HEK293 (cell line): ENCODE data around the gene AGPAT1.
A peak's percentile ranks its signal among the peaks of the same experiment; 100 is the strongest.

Experiments
- CTCF ChIA-PET: fragments of 350-600 bp; formaldehyde crosslinking; extraction: SDS; loops from one replicate; lab custom pipeline; 2021; ENCODE audit warnings: antibody characterized with exemption; lab: Yijun Ruan, JAX
- POLR2A ChIA-PET: fragments of 300-600 bp; formaldehyde crosslinking; extraction: SDS; loops from one replicate; lab custom pipeline; 2020; ENCODE audit warnings: antibody characterized with exemption, inconsistent platforms; lab: Yijun Ruan, JAX
- H3K27ac ChIP-seq: fragments of 200-500 bp; sonication (Bioruptor generic); 2 replicates; pipeline ENCODE4 v1.5.1; 2014; ENCODE audit warnings: low read depth, low read length, control low read depth, inconsistent platforms; ENCODE audit errors: extremely low read depth
- H3K36me3 ChIP-seq, 2 experiments: fragments of 200-500 bp in 1 of 2; sonication (Bioruptor generic) in 1 of 2; 1 replicate in 1 of 2; 2 replicates in 1 of 2; pipeline ENCODE4 v1.5.1; 2014 to 2017; ENCODE audit warnings: inconsistent platforms in 2 of 2, low read length in 2 of 2; ENCODE audit not compliant: control insufficient read depth in 2 of 2, insufficient read depth in 1 of 2
- H3K4me1 ChIP-seq: fragments of 200-500 bp; sonication (Bioruptor generic); 2 replicates; pipeline ENCODE4 v1.5.1; 2014; ENCODE audit warnings: mild to moderate bottlenecking, low read length, inconsistent platforms; ENCODE audit not compliant: control insufficient read depth, insufficient read depth
- H3K4me3 ChIP-seq: 2 replicates; pipeline ENCODE4 v1.5.1; 2011; ENCODE audit warnings: low read depth, mild to moderate bottlenecking, control low read depth, low read length, moderate library complexity
- H3K9me3 ChIP-seq: fragments of 200-500 bp; sonication (Bioruptor generic); 2 replicates; pipeline ENCODE4 v1.5.1; 2014; ENCODE audit warnings: low read depth, low read length, inconsistent platforms; ENCODE audit not compliant: control insufficient read depth, insufficient read depth
- BCL11B ChIP-seq: fragments of 450-650 bp; formaldehyde crosslinking; IDR thresholded peaks from 2 replicates; pipeline ENCODE4 v1.5.1; 2016; ENCODE audit warnings: low read depth, missing biosample characterization, missing genetic modification characterization
- HOXA7 ChIP-seq: sonication (generic); formaldehyde crosslinking; IDR thresholded peaks from 2 replicates; pipeline ENCODE4 v1.8.1; 2022; ENCODE audit warnings: missing genetic modification reagents, borderline replicate concordance
- HOXD13 ChIP-seq: sonication (generic); formaldehyde crosslinking; IDR thresholded peaks from 2 replicates; pipeline ENCODE4 v1.8.0; 2022; ENCODE audit warnings: missing genetic modification reagents, borderline replicate concordance
- PRDM6 ChIP-seq: fragments of 450-650 bp; formaldehyde crosslinking; IDR thresholded peaks from 2 replicates; pipeline ENCODE4 v1.5.1; 2017; ENCODE audit warnings: missing biosample characterization, missing genetic modification characterization
- SCRT1 ChIP-seq: fragments of 450-650 bp; formaldehyde crosslinking; IDR thresholded peaks from 2 replicates; pipeline ENCODE4 v1.5.1; 2016; ENCODE audit warnings: missing biosample characterization, missing genetic modification characterization, borderline replicate concordance
- SP7 ChIP-seq: fragments of 450-650 bp; formaldehyde crosslinking; IDR thresholded peaks from 2 replicates; pipeline ENCODE4 v1.5.1; 2016; ENCODE audit warnings: missing biosample characterization, missing genetic modification characterization
- ZBTB10 ChIP-seq: fragments of 450-650 bp; formaldehyde crosslinking; IDR thresholded peaks from 2 replicates; pipeline ENCODE4 v1.5.1; 2016; ENCODE audit warnings: missing biosample characterization, missing genetic modification characterization
- ZBTB17 ChIP-seq: fragments of 450-650 bp; formaldehyde crosslinking; IDR thresholded peaks from 2 replicates; pipeline ENCODE4 v1.5.1; 2016; ENCODE audit warnings: missing biosample characterization, missing genetic modification characterization
- ZIC2 ChIP-seq: fragments of 450-650 bp; formaldehyde crosslinking; IDR thresholded peaks from 2 replicates; pipeline ENCODE4 v1.5.1; 2016; ENCODE audit warnings: missing biosample characterization, missing genetic modification characterization
- ZNF146 ChIP-seq: fragments of 450-650 bp; formaldehyde crosslinking; IDR thresholded peaks from 2 replicates; pipeline ENCODE4 v1.5.1; 2016; ENCODE audit warnings: missing biosample characterization, missing genetic modification characterization
- ZNF19 ChIP-seq: fragments of 450-650 bp; formaldehyde crosslinking; IDR thresholded peaks from 2 replicates; pipeline ENCODE4; 2016; ENCODE audit warnings: missing biosample characterization, missing genetic modification characterization, low read depth
- ZNF280C ChIP-seq: fragments of 450-650 bp; formaldehyde crosslinking; IDR thresholded peaks from 2 replicates; pipeline ENCODE4 v1.5.1; 2016; ENCODE audit warnings: missing biosample characterization, missing genetic modification characterization
- ZNF449 ChIP-seq: fragments of 450-650 bp; formaldehyde crosslinking; IDR thresholded peaks from 2 replicates; pipeline ENCODE4 v1.5.1; 2017; ENCODE audit warnings: missing biosample characterization, mild to moderate bottlenecking, missing genetic modification characterization, moderate library complexity
- ZNF529 ChIP-seq: fragments of 450-650 bp; formaldehyde crosslinking; IDR thresholded peaks from 2 replicates; pipeline ENCODE4 v1.5.1; 2017; ENCODE audit warnings: missing genetic modification characterization, missing biosample characterization; ENCODE audit not compliant: insufficient replicate concordance
- ZNF580 ChIP-seq: fragments of 450-650 bp; formaldehyde crosslinking; IDR thresholded peaks from 2 replicates; pipeline ENCODE4 v1.5.1; 2016; ENCODE audit warnings: missing biosample characterization, missing genetic modification characterization
- ZNF701 ChIP-seq: fragments of 450-650 bp; formaldehyde crosslinking; IDR thresholded peaks from 2 replicates; pipeline ENCODE4 v1.5.1; 2016; ENCODE audit warnings: missing biosample characterization, missing genetic modification characterization
- ZNF747 ChIP-seq: fragments of 450-650 bp; formaldehyde crosslinking; IDR thresholded peaks from 2 replicates; pipeline ENCODE4 v1.5.1; 2016; ENCODE audit warnings: missing biosample characterization, missing genetic modification characterization
- ZNF777 ChIP-seq: fragments of 450-650 bp; formaldehyde crosslinking; IDR thresholded peaks from 2 replicates; pipeline ENCODE4 v1.5.1; 2017; ENCODE audit warnings: missing biosample characterization, missing genetic modification characterization, borderline replicate concordance
- ZNF791 ChIP-seq: fragments of 450-650 bp; formaldehyde crosslinking; IDR thresholded peaks from 2 replicates; pipeline ENCODE4 v1.5.1; 2016; ENCODE audit warnings: missing biosample characterization, missing genetic modification characterization

The AGPAT1 gene

GRCh38 chr6:32210191-32210601 lies 34.3 kb upstream of the AGPAT1 start (continued):
- TF ChIP-seq PRDM6 (tag by site-specific recombination) (no peak), ZNF777 (tag by site-specific recombination) (no peak), HOXD13 (CRISPR knock-in tag) (no peak)

GRCh38 chr6:32208996-32209395 lies 33.1 kb upstream of the AGPAT1 start:
- H3K36me3 ChIP-seq: no peaks in the 10 kb centered on the region
- ChIA-PET CTCF (no interaction called here), POLR2A (no interaction called here)
- no peaks in the 10 kb centered on the region for H3K4me1 ChIP-seq
- no peak overlapping the region for H3K4me3 ChIP-seq
- TF ChIP-seq ZNF146: 0 out of 2 replicates have a peak, but pooled peaks have one; percentile 21
- no peak for TF ChIP-seq BCL11B
- no peak overlapping the region for H3K27ac ChIP-seq
- H3K9me3 ChIP-seq: no peaks in the 10 kb centered on the region

GRCh38 chr6:32204268-32204715 lies 28.4 kb upstream of the AGPAT1 start:
- POLR2A ChIA-PET: interaction anchor here (2.4 kb wide), 1 partner anchor 9 kb away, joined by 11 read pairs; no protein-coding TSS in a partner anchor
- Histone ChIP-seq H3K4me3 (no peak overlapping the region), H3K4me1 (peaks cover 6% of the 10 kb centered on the region; the same call in 1 of the 2 replicates), H3K36me3 (no peaks in the 10 kb centered on the region), H3K9me3 (no peaks in the 10 kb centered on the region), H3K27ac (no peak overlapping the region)
- CTCF ChIA-PET: interaction anchor here (0.6 to 1.9 kb wide), 5 partner anchors 9 to 605 kb away, joined by 3 to 9 read pairs (median 3); no protein-coding TSS in a partner anchor
- no peak for TF ChIP-seq ZNF529 (tag by site-specific recombination)
- 0 out of 2 replicates have a peak, but pooled peaks have one; percentile 30 for TF ChIP-seq ZNF449 (tag by site-specific recombination)

GRCh38 chr6:32203426-32204267 lies 27.8 kb upstream of the AGPAT1 start:
- H3K27ac ChIP-seq: no peak overlapping the region
- no peak overlapping the region for H3K4me3 ChIP-seq
- no peaks in the 10 kb centered on the region for H3K36me3 ChIP-seq
- no peaks in the 10 kb centered on the region for H3K9me3 ChIP-seq
- H3K4me1 ChIP-seq: peaks cover 6% of the 10 kb centered on the region; the same call in 1 of the 2 replicates
- ChIA-PET POLR2A (interaction anchor here (0.9 to 1.7 kb wide), 3 partner anchors 11 to 13 kb away, joined by 3 to 6 read pairs (median 4); partner anchors contain the start of genes GPSM3 and PBX2), CTCF (interaction anchor here (0.6 to 1.9 kb wide), 5 partner anchors 8 to 605 kb away, joined by 3 to 9 read pairs (median 7); no protein-coding TSS in a partner anchor)
- TF ChIP-seq ZBTB10 (no peak), ZNF701 (tag by site-specific recombination) (no peak), ZIC2 (peak; percentile 100), ZNF280C (tag by site-specific recombination) (no peak), SCRT1 (tag by site-specific recombination) (no peak), SP7 (peak; percentile 57; the same call in 1 of the 2 replicates), ZNF19 (tag by site-specific recombination) (no peak), ZNF580 (tag by site-specific recombination) (no peak), ZNF747 (tag by site-specific recombination) (no peak), HOXA7 (no peak), ZBTB17 (tag by site-specific recombination) (peak; percentile 68), ZNF791 (no peak)
